ENCODE results near the gene GPM6B. TPM values are rescaled to one million over a fixed set of nuclear protein-coding genes. Genes with fewer than 3 reads are reported as not detected.

GPM6B gene
- 0.28 and 0.65 TPM in 2 replicates for total RNA-seq

GRCh38 chrX:13816643-13817627 lies at the start of gene GPM6B:
TSS of gene GPM6B (minus strand) at chrX:13817093. CDS start at chrX:13816904, 189 bp downstream.

GRCh38 chrX:13734278-13735172 lies 82.4 kb downstream of the GPM6B start, which contains the start of the genes OFD1 and TRAPPC2:
TSS of gene OFD1 (plus strand) at chrX:13734748. CDS start at chrX:13735072, 324 bp downstream.
TSS of gene TRAPPC2 (minus strand) at chrX:13734620. CDS start at chrX:13719963, 14,657 bp downstream.

Other genes with a start within 250 kb of the GPM6B start
- 0.28 and 1.00 TPM in 2 replicates for gene EGFL6, start 247.5 kb downstream of the GPM6B start, total RNA-seq
- gene TCEANC, start 164.0 kb downstream of the GPM6B start, total RNA-seq: 3.6 and 4.2 TPM in 2 replicates
- 34.6 and 37.0 TPM in 2 replicates for gene RAB9A, start 128.0 kb downstream of the GPM6B start, total RNA-seq
- 14.7 and 18.5 TPM in 2 replicates for gene TRAPPC2, start 82.5 kb downstream of the GPM6B start, total RNA-seq
- gene OFD1, start 82.3 kb downstream of the GPM6B start, total RNA-seq: 10.0 and 10.4 TPM in 2 replicates
- 17.6 and 21.2 TPM in 2 replicates for gene GEMIN8, start 212.8 kb upstream of the GPM6B start, total RNA-seq